HG02852 (cell line): ENCODE data around the gene TBX2.

Experiments used
- ATAC-seq: cut with Tn5 transposase; IDR thresholded peaks from one replicate; pipeline ENCODE4 v1.9.1; 2021; ENCODE audit warnings: mild to moderate bottlenecking, moderate library complexity; ENCODE audit not compliant: unreplicated experiment

Gene TBX2

DNA sequence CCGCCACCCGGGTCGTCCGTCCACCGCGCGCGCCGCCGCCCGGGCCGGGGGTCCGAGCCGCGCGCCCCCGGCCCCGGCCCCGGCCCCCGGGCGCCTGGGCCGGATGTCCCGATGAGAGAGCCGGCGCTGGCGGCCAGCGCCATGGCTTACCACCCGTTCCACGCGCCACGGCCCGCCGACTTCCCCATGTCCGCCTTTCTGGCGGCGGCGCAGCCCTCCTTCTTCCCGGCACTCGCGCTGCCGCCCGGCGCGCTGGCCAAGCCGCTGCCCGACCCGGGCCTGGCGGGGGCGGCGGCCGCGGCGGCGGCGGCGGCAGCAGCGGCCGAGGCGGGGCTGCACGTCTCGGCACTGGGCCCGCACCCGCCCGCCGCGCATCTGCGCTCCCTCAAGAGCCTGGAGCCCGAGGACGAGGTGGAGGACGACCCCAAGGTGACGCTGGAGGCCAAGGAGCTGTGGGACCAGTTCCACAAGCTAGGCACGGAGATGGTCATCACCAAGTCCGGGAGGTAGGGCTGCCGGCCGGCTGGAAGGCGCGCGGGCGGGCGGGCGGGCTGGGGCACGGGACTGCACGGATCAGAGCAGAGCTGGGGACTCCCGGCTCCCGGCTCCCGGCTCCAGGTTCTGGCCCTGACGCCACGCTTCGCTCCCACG, 548 bp downstream of the TBX2 start:
- no peak for ATAC-seq

DNA sequence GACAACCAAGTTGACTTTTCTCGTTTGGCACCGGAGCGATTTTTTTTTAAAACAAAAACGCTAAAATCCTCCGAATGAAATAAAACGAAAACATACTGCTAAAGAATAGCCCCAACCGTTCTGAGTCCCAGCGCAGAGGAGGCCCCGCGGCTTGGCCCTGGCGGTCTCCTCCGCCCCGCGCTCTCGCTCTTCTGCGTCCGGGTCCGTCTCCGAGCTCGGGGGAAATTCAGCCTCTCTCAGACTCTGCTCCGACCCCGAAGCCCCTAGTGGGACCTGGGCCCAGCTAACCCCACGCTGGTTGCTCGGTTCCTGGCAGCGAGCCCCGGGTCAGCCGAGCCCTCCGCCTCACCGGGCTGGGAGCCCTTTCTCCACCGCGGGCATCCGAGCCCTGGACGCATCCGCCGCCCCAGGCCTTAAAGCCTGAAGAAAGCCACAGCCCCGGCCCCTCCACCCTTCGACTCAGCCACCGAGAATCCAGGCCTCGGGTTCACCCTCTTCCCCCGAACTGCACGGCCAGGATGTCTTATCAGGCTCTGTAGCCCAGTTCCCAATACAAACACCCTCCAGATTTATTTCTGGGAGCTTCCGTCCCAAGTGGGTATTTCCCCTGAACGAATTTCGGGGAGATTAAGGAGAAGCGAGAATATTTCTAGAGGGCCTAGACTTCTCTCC, 1.2 kb downstream of the TBX2 start:
- ATAC-seq: no peak

DNA sequence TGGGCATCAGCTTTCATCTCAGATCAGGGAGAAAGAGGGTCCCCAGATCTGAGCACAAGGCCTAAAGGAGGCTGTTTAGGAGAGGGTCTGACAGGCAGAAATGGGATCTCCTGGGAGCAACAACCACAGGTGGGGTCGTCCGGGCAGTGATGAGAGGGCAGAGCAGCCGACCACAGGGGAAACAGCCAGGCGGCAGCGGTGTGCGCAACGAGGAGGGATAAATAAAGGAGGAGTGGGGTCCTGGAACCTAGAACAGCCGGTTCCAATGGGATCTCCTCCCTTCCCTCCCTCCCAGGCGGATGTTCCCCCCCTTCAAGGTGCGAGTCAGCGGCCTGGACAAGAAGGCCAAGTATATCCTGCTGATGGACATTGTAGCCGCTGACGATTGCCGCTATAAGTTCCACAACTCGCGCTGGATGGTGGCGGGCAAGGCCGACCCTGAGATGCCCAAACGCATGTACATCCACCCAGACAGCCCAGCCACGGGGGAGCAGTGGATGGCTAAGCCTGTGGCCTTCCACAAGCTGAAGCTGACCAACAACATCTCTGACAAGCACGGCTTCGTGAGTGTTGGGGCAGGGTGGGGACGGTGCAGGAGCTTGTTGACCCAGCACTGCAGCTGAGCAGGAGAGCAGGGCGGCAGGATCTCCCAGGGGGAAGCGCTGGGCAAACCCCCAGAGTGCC, 1.9 kb downstream of the TBX2 start:
- no peak for ATAC-seq

DNA sequence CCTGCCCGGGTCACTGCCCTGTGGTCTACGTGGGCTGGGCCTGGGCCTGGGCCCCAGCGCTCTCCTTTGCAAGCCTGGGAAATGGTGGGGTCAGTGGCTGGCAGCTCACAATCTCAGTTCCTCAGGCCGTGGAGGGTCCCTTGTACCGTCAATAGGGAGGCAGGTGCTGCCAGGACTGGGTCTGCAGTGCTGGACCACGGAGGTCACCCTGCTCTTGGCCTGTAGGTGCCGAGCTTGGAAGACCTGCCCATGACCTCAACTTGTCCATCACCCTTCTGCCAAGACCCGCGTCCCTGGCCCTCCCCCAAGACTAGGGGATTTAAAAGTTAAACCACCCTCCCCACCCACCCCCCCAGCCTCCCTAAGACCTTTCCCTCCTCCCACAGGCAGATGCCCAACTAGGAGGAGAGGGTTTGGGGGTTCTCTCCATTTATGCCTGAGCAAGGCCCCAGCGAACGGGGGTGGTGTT, 2.5 kb downstream of the TBX2 start:
- no peak for ATAC-seq

DNA sequence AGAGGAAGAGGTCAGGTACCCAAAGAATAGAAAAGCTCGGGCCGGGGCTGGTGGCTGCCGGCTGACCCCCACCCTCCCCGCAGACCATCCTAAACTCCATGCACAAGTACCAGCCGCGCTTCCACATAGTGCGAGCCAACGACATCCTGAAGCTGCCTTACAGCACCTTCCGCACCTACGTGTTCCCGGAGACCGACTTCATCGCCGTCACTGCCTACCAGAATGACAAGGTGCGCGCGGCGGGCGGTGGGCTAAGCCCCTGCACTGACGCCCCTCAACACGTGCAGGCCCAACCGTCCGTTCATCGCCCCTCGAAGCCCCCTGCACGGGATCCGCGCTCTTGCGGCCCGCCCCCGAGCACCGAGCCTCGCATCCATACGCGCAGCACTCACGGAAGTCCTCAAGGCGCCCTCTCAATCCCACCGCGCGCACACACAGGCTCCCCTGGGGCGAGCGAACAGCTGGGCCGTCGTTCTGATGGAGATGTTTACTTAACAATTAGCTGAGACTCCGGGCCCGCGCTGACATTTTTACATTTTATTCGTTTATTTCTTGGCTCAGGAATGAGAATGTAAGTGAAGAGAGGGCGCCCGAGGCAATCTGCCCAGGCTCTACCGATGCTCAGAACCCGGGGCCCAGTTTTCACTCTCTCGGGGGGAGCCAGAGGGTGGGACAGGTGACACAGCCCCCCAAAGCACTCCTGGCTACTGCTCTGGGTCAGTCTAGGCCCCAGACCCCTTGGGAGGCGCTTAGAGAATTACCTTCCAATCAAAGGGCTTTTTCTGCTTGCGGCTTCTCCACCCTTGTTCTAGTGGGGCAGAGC, 3.5 kb downstream of the TBX2 start:
- no peak for ATAC-seq

DNA sequence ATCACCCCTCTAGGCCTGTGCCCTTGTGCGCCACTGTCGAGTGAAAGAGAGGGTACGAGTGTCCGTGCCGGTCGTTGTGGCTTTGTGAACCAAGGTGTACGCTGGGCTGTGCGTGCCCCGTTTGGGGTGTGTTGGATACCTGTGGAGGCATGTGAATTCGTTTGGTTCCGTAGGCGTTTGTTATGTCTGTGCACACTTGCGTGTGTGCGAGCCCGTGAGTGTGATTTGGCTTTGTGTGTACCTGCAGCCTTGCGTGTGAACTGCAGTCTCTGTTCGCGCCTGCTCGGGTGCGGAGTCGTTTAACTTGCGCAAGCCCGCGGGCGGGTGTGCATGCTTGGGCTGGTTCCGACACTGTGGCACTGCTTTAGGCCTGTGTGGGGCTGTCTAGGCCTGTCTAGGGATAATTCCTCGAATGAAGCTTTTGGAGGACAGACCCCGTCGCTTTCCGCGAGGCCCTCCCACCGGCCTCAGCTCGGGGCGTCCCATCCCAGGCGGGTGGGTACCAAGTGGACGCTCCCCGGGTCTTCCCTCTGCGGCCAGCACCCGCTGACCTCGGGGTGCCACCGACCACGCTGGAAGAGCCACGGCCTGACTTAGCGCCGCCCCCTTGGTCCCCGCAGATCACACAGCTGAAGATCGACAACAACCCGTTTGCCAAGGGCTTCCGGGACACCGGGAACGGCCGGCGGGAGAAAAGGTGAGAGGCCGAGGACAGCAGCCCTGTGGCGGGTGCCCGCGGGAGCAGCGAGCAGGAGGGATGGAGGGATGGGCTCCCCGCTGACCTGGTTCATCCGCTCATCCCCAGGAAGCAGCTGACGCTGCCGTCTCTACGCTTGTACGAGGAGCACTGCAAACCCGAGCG, 4.4 kb downstream of the TBX2 start:
- ATAC-seq: no peak

DNA sequence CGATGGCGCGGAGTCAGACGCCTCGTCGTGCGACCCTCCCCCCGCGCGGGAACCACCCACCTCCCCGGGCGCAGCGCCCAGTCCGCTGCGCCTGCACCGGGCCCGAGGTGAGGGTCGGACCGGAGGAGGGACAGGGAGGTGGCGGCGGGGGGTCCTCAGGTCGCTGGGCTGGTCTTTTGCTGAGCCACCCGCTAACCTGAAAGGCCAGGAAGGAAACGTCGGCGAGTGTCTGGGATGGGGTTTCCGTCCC, 4.9 kb downstream of the TBX2 start:
- ATAC-seq: no peak

DNA sequence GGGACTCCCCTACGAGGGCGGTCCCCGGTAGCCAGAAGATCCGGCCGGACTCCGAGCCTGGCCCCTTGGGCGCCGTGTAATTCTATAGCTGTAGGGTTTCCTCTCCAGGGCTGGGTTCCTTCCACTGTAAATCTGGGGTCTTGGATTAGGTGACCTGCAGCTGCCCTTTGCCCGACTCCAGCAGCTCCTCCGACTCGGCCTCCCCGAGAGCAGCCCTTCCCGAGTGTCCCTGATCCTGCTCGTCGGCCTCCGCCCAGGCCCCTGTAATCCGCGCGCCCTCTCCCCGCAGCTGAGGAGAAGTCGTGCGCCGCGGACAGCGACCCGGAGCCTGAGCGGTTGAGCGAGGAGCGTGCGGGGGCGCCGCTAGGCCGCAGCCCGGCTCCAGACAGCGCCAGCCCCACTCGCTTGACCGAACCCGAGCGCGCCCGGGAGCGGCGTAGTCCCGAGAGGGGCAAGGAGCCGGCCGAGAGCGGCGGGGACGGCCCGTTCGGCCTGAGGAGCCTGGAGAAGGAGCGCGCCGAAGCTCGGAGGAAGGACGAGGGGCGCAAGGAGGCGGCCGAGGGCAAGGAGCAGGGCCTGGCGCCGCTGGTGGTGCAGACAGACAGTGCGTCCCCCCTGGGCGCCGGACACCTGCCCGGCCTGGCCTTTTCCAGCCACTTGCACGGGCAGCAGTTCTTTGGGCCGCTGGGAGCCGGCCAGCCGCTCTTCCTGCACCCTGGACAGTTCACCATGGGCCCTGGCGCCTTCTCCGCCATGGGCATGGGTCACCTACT, 5.5 kb downstream of the TBX2 start:
- no peak for ATAC-seq

DNA sequence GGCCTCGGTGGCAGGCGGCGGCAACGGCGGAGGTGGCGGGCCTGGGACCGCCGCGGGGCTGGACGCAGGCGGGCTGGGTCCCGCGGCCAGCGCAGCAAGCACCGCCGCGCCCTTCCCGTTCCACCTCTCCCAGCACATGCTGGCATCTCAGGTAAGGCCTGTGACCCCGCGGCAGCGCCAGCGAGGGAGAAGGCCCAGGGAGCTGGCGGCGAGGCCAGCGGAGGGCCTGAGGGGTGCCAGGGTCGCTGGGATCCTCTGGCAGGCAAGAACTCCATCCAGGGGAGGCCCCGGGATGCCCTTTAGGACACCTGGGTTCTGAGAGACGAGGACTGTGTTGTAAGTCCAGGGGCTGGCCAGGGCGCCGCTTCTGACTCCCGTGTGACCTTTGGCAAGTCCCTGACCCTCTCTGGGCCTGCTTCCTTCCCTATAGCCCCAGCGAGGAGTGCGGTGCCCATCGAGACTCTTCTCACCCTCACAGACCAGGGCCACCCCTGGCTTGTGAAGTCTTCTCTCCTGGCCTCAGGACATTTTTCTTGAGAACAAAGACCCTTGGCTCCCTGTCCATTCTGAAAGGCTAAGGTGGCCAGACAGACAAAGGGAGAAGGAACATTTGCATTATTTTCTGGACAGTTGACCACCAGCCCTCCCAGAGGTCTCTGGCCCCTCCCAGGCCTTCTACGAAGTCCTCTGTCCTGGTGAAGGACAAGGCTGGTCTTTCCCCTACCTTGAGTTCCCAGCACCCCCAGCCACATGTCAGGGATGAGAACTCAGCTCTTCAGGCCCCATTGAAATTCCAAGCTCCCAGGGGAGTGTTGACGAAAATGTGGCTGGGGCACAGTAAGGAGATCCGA, 6.3 kb downstream of the TBX2 start:
- no peak for ATAC-seq

DNA sequence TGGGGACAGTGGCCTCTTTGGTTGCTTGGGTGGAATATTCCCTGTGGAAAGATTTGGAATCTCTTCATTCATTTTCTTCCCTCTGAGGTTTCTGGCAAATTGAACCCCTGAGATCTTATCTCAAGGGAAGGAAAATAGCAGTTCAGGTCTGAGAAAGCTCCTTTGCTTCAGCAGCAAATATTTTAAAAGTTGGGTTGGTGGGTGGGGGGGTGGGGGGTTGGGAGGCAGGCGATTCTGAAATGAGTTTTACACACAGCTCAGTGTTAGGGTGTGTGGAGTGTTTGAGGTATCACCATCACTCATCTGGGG, 6.8 kb downstream of the TBX2 start:
- ATAC-seq: no peak

DNA sequence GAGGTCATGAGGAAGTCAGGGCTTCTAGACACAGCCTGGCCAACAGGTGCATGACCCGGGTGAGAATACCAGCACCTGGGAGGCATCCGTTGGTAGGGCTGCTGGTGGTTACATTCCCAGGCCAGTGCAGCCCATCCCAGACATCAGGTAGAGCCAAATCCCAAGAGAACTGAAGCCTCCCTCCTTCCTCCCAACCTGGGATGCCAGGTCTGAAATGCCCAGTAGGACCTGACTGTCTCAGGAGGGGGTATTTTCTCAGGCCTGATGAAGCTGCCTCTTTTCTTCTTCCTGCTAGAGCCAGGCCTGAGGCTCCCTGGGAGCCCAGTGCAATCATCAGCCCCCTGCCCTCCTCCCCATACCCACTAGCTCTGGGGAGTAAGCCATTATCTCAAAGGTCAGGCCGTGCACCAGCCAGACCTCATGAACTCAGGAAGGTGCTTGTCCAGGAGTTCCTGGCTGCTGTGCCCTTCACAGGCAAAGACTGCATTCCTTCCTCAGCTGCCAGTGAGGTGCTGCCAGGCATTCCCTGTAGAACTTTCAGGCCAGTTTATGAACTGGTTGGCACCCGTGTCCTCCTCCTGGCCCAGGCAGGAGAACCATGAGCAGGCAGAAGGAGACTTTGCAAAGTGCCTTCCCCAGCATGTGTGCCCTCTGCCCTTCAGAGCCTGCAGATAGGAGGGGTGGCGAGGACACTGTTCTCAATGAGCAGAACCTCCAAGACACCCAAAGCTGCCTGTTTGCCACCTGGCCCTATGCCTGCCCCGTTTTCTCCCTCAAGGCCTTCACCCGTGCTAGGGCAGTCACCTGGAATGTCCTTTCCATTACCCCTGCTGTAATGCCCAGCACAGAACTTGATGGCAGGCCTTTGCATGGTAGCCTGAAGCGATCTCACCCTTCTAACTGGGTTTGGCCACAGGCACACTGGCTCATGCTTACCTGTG, 7.6 kb downstream of the TBX2 start:
- no peak for ATAC-seq

DNA sequence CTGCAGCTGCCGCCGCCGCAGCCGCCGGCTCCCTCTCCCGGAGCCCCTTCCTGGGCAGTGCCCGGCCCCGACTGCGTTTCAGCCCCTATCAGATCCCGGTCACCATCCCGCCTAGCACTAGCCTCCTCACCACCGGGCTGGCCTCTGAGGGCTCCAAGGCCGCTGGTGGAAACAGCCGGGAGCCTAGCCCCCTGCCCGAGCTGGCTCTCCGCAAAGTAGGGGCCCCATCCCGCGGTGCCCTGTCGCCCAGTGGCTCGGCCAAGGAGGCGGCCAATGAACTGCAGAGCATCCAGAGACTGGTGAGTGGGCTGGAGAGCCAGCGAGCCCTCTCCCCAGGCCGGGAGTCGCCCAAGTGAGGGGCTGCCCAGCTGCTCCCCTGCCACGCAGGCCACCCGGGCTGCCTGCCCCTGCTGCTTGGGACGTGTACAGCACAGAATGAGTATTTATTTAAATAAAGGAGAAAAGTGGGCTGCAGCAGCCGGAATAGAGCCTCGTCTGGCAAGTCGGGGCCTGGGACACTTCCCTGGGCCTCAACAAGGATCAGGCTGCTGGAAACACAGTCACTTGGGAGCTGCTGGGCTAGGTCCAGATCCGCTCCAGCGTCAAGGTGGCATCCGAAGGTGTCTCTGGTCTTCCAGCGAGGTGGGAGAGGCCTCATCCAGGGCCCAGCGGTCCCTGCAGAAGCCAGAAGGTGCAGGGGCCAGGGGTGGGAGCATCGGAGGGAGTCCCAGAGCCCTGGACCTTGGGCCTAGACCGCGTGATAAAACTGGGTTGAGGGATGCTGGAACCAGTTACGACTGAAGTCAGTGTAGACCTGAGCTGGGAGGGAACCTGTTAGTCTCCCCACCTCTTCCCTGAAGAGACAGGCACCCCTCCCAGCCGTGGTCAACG, 8.8 kb downstream of the TBX2 start:
- no peak for ATAC-seq

DNA sequence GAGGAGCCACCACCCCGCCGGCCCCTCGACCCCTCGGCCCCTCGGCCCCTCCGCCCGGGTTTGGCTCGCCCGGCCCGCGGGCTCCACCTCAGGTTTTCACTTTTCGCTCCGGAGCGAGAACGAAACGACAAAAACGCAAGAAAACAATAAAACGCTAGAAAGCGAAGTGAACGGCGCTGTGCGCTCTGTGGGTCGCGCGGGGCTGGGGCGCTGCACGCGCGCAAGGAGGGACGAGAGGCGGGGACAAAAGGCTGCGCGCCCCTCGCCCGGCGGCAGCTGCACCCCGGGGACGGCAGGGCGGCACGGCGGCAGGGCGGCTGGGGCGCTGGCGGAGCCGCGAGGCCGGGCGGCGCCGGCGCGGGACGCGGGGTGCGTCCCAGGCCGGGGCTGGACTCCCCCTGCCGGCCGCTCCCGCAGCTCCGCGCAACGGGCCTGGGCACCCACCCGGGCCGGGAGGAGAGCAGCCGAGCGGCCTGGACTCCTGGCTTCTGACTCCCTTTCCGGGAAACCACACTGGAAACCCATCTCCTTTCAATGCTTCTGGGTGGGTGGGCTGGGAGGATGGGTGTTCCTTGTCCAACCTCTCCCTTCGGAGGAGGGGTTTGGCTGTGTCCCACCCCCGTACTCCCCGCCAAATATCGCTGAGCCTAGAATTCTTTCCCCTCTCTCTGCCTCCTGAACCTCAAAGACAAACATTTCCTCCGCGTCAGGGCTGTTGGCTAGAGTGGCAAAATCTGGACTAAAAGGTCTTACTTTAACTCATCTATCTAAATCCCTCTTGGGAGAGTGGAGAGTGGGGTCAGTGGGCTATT, 9.9 kb downstream of the TBX2 start:
- ATAC-seq: no peak

DNA sequence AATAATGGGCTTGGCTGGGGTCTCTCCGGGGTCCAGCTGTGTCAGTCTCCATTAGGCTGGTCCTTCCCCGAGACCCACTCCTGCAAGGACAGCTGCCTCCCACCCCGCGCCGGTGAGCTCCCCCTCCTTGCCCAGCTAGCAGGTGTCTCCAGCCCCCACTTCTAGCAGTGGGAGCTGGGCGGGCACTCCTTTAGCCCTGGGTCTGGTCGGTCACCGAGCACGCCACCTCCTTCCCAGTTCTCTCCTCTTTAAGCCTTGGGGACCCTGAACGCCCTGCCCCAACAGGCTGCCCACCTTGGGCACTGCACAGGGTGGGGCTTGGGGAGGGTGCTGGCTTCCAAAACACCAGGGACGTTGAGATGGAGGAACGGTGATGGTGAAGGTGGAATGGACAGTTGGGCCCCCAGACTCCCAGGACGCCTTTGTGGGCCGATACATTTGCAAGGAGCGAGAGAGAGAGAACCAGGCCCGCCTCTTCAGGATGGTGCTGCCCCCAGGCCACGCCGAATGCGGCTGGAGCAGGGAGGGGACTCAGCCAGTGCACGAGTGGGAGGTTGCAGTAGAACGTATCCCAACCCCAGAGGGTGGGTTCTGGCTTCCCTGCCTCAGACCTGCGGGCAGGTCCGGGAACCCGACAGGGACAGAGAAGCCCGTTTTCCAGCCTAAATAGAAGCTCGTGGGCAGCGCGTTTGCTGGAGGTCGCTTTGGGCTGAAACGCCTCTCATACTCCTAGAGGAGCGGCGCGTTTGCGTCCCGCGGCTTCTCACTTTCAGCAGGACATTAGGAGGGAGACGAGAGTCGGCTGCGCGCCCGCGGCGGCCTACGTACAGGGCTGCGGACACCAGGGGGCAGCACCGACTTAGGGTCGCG, 10.7 kb downstream of the TBX2 start:
- ATAC-seq: no peak

DNA sequence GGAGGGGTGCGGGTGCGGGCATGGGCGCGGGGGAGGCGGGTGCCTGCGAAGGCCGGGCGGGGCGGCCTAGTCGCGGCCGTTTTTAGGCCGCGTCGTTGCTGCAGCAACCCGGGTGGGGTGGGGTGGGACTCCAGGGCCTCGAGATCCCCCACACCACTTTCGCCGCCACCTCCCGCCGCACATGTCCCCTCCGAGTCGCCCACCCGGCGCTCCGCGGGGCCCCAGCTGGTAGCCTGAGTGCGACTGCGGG, 11.3 kb downstream of the TBX2 start:
- no peak for ATAC-seq
